Kidney (tissue), 14 donors: ENCODE measurements around the gene GPC2. TPM values are rescaled to one million over a fixed set of nuclear protein-coding genes. Genes with fewer than 3 reads are reported as not detected.
"Not testable (repeated sequence)": the region's sequence is repeated elsewhere in the genome, so short reads cannot be mapped to it uniquely, and the experiment has no call there.

Source experiments
- DNase-seq, 5 donors: peaks; one replicate each; pipeline ENCODE4 v3.0.0-alpha.2; 2013 to 2020
- FAIRE-seq: peaks from 2 replicates; lab custom pipeline; 2012; peaks lifted over from hg19 to GRCh38; lab: Jason Lieb, UNC
- H3K27ac ChIP-seq, 2 donors: one replicate each; pipeline ENCODE4 v1.7.0; 2013; ENCODE audit warnings: low read depth in 2 of 2, low read length in 2 of 2, inconsistent platforms in 1 of 2
- H3K27me3 ChIP-seq: one replicate; pipeline ENCODE4 v1.7.1; 2013; ENCODE audit warnings: low read length, inconsistent platforms; ENCODE audit not compliant: control insufficient read depth, insufficient read depth
- H3K36me3 ChIP-seq, 3 donors: one replicate each; pipeline versions ENCODE4 v1.7.0 to v1.7.1; 2013; ENCODE audit warnings: low read length in 3 of 3, control low read depth in 1 of 3, inconsistent platforms in 1 of 3; ENCODE audit not compliant: insufficient read depth in 3 of 3, control insufficient read depth in 2 of 3
- H3K4me1 ChIP-seq, 3 donors: one replicate each; pipeline versions ENCODE4 v1.7.0 to v1.7.1; 2013; ENCODE audit warnings: low read length in 3 of 3, inconsistent platforms in 1 of 3, low read depth in 1 of 3; ENCODE audit not compliant: control insufficient read depth in 2 of 3, insufficient read depth in 2 of 3
- H3K4me3 ChIP-seq, 3 donors: one replicate each; pipeline versions ENCODE4 v1.7.0 to v1.8.1; 2013; ENCODE audit warnings: low read length in 3 of 3, control low read depth in 1 of 3, inconsistent platforms in 1 of 3
- H3K9ac ChIP-seq, 3 donors: one replicate each; pipeline versions ENCODE4 v1.7.0 to v1.7.1; 2013; ENCODE audit warnings: low read length in 3 of 3, control low read depth in 1 of 3, inconsistent platforms in 1 of 3
- H3K9me3 ChIP-seq, 3 donors: one replicate each; pipeline versions ENCODE4 v1.7.0 to v1.7.1; 2013; ENCODE audit warnings: low read length in 3 of 3, control low read depth in 1 of 3, inconsistent platforms in 1 of 3; ENCODE audit not compliant: control insufficient read depth in 2 of 3, insufficient read depth in 1 of 3
- CTCF ChIP-seq: IDR thresholded peaks from 3 replicates; pipeline ENCODE4 v1.5.1; 2012; ENCODE audit warnings: mild to moderate bottlenecking, moderate library complexity, borderline replicate concordance; ENCODE audit not compliant: insufficient read depth; ENCODE audit errors: extremely low read depth
- intact Hi-C: fragments of 100-400 bp; cut with DNase I; formaldehyde crosslinking; loops from one replicate; pipeline ENCODE4 v1.11.1; 2022
- polyA plus RNA-seq: library from polyadenylated mRNA; stranded (reverse); fragments of 350-450 nt; fragmentation: Illumina TruSeq; extraction: RNeasy Lipid Tissue Mini Kit (QIAGEN cat#74804); gene quantifications from one replicate; pipeline ENCODE4 v1.2.3, GENCODE V29; 2014; ENCODE audit warnings: low read depth, low replicate concordance; ENCODE audit not compliant: insufficient read depth
- total RNA-seq: library from RNA; stranded (reverse); fragmentation: NEBNext Ultra II Directional; extraction: Animal tissue kit (Norgen Biotek cat#: 25700); gene quantifications from one replicate; pipeline ENCODE4 v1.2.1, GENCODE V29; 2021
- donor health status: control.
- donor health status: control.
- donor health status: control.
- donor health status: control.
- donor health status: control.
- donor health status: DM: yes; HTN: yes; CAD: no.
- donor health status: Normal renal cell carcinoma (clear cell type).

The GPC2 gene
- total and polyA plus RNA-seq, 2 donors from 2014 or later = 0.73 to 1.8 TPM

DNA sequence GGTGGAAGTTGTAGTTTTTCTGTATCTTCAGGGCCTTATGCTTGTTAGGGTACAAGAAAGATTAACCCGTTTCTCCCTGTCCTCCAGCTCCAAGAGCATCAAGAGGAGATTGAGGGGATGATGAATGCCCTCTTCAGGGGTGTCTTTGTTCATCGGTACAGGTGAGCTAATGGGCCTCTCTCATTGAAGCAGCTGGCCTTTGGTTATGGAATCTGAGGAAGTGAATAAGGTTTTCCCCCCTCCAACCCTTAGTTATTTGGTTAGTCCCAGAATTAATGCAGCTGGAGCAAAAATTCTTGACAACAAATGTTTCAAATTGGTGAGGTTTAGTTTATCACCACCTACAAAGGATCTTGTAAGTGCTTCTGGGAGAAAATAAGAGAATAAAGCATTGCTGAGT lies 18.0 kb upstream of the GPC2 start:
- intact Hi-C loops = no loop called here
- TF ChIP-seq CTCF = no peak
- H3K36me3 ChIP-seq = no peaks in the 10 kb centered on the region
- H3K4me3 ChIP-seq = no peak overlapping the region
- no peaks in the 10 kb centered on the region for H3K4me1 ChIP-seq
- H3K9ac ChIP-seq = no peak overlapping the region
- DNase-seq (no peak), FAIRE-seq (no peak)
- H3K27me3 ChIP-seq = no peaks in the 10 kb centered on the region
- H3K9me3 ChIP-seq = no peaks in the 10 kb centered on the region
- H3K27ac ChIP-seq = no peak overlapping the region

- Histone ChIP-seq H3K27me3 (no peaks in the 10 kb centered on the region), H3K9me3 (no peaks in the 10 kb centered on the region), H3K27ac (no peak overlapping the region), H3K4me3 (no peak overlapping the region), H3K4me1 (no peaks in the 10 kb centered on the region), H3K36me3 (no peaks in the 10 kb centered on the region), H3K9ac (no peak overlapping the region)
- intact Hi-C loops = no loop called here
- DNase-seq = no peak
- no peak for TF ChIP-seq CTCF
- no peak for FAIRE-seq
Observed at GRCh38 chr7:100192969-100193368, 15.8 kb upstream of the GPC2 start.

GRCh38 chr7:100192281-100192862 lies 15.2 kb upstream of the GPC2 start:
- H3K9ac ChIP-seq, H3K4me1 ChIP-seq, H3K9me3 ChIP-seq, FAIRE-seq, H3K27me3 ChIP-seq, DNase-seq, intact Hi-C loops, H3K4me3 ChIP-seq, H3K36me3 ChIP-seq, H3K27ac ChIP-seq: not testable (repeated sequence)

- intact Hi-C loops = no loop called here
- no peak for FAIRE-seq
- no peaks in the 10 kb centered on the region for H3K9me3 ChIP-seq
- H3K4me1 ChIP-seq = no peaks in the 10 kb centered on the region
- DNase-seq = no peak
- H3K36me3 ChIP-seq = no peaks in the 10 kb centered on the region
- H3K27me3 ChIP-seq = no peaks in the 10 kb centered on the region
- no peak overlapping the region for H3K4me3 ChIP-seq
- no peak overlapping the region for H3K27ac ChIP-seq
- no peak for TF ChIP-seq CTCF
- no peak overlapping the region for H3K9ac ChIP-seq
Observed at GRCh38 chr7:100191775-100192174, 14.6 kb upstream of the GPC2 start.
